GM21360 (cell line): ENCODE data around the gene WFS1.

Experiments used
- ATAC-seq: cut with Tn5 transposase; IDR thresholded peaks from one replicate; pipeline ENCODE4 v1.9.1; 2021; ENCODE audit warnings: mild to moderate bottlenecking, moderate library complexity; ENCODE audit not compliant: unreplicated experiment

Gene WFS1

GRCh38 chr4:6279582-6280289 is 10.1 kb downstream of the WFS1 start:
- no peak for ATAC-seq

- no peak for ATAC-seq
These were observed 10.8 kb downstream of the WFS1 start for GRCh38 chr4:6280365-6280996.

- no peak for ATAC-seq
These were observed 12.0 kb downstream of the WFS1 start for GRCh38 chr4:6281436-6282313.

- no peak for ATAC-seq
These were observed 12.7 kb downstream of the WFS1 start for GRCh38 chr4:6282314-6282771.

- ATAC-seq = no peak
These were observed 13.6 kb downstream of the WFS1 start for GRCh38 chr4:6283282-6283681.

GRCh38 chr4:6287017-6287788 is 17.6 kb downstream of the WFS1 start:
- no peak for ATAC-seq

- no peak for ATAC-seq
These were observed 18.7 kb downstream of the WFS1 start for GRCh38 chr4:6288342-6288741.

- ATAC-seq = no peak
These were observed 19.2 kb downstream of the WFS1 start for GRCh38 chr4:6288871-6289270.

GRCh38 chr4:6290256-6290655 is 20.6 kb downstream of the WFS1 start:
- ATAC-seq = no peak

GRCh38 chr4:6290769-6291547 is 21.3 kb downstream of the WFS1 start:
- no peak for ATAC-seq

GRCh38 chr4:6291784-6292297 is 22.2 kb downstream of the WFS1 start:
- no peak for ATAC-seq

GRCh38 chr4:6292376-6293096 is 22.9 kb downstream of the WFS1 start:
- ATAC-seq = no peak

GRCh38 chr4:6293097-6293445 is 23.4 kb downstream of the WFS1 start:
- ATAC-seq = no peak

GRCh38 chr4:6293661-6294060 is 24.0 kb downstream of the WFS1 start:
- no peak for ATAC-seq

- no peak for ATAC-seq
These were observed 25.2 kb downstream of the WFS1 start for GRCh38 chr4:6294705-6295421.

GRCh38 chr4:6295495-6295894 is 25.8 kb downstream of the WFS1 start:
- no peak for ATAC-seq

GRCh38 chr4:6296026-6296425 is 26.4 kb downstream of the WFS1 start:
- no peak for ATAC-seq

GRCh38 chr4:6297266-6297815 is 27.7 kb downstream of the WFS1 start:
- ATAC-seq = no peak
